Endothelial cell of umbilical vein (primary cell): ENCODE data around the gene TTC39A. TPM values are rescaled to one million over a fixed set of nuclear protein-coding genes. Genes with fewer than 3 reads are reported as not detected.

ENCODE experiments used
- BruUV-seq: library from RNA; stranded (reverse); fragments of 400-500 nt; replicated peaks from 2 replicates; lab custom pipeline; 2021; lab: Mats Ljungman, UMichigan
- CTCF ChIA-PET: fragments of 300-600, 350-600 bp; sonication (Branson Sonifier 250); formaldehyde crosslinking; loops from one replicate; lab custom pipeline; 2021; ENCODE audit warnings: antibody characterized with exemption, inconsistent platforms; lab: Charles Lee
- POLR2A ChIA-PET: fragments of 300-600, 350-600 bp; sonication (Branson Sonifier 250); formaldehyde crosslinking; loops from one replicate; lab custom pipeline; 2021; ENCODE audit warnings: antibody characterized with exemption, inconsistent platforms; lab: Charles Lee
- DNase-seq: peaks from one replicate; pipeline ENCODE4 v3.0.0-alpha.2; 2011; ENCODE audit warnings: low read depth, low spot score
- FAIRE-seq: peaks from 2 replicates; lab custom pipeline; 2011; peaks lifted over from hg19 to GRCh38; lab: Jason Lieb, UNC
- H2AFZ ChIP-seq: 2 replicates; pipeline ENCODE4 v1.6.0; 2012; ENCODE audit warnings: low read depth, low read length, control low read depth, inconsistent platforms
- H3K27ac ChIP-seq: 2 replicates; pipeline ENCODE4 v1.5.1; 2011; ENCODE audit warnings: low read depth, mild to moderate bottlenecking, control low read depth, low read length, moderate library complexity; ENCODE audit not compliant: insufficient read depth
- H3K27me3 ChIP-seq, 2 experiments: 2 replicates each; pipeline versions ENCODE4 v1.6.0 to v1.6.1; 2011; ENCODE audit warnings: low read length in 2 of 2, mixed read lengths in 1 of 2; ENCODE audit not compliant: control insufficient read depth in 2 of 2, insufficient read depth in 2 of 2
- H3K36me3 ChIP-seq, 2 experiments: 2 replicates in 1 of 2; 3 replicates in 1 of 2; pipeline ENCODE4 v1.5.1; 2011; ENCODE audit warnings: low read length in 2 of 2, mild to moderate bottlenecking in 1 of 2, moderate library complexity in 1 of 2; ENCODE audit not compliant: control insufficient read depth in 2 of 2, insufficient read depth in 2 of 2; ENCODE audit errors: extremely low read depth in 1 of 2
- H3K4me1 ChIP-seq: 3 replicates; pipeline ENCODE4 v1.5.1; 2011; ENCODE audit warnings: mild to moderate bottlenecking, low read length; ENCODE audit not compliant: control insufficient read depth, insufficient read depth; ENCODE audit errors: extremely low read depth
- H3K4me2 ChIP-seq: 2 replicates; pipeline ENCODE4 v1.6.1; 2011; ENCODE audit warnings: low read length, control low read depth, mixed read lengths; ENCODE audit not compliant: insufficient read depth
- H3K4me3 ChIP-seq, 3 experiments: fragments of 200-600 bp in 1 of 3; sonication (generic), shearing (Covaris generic) in 1 of 3; replicated peaks in 1 of 3; 2 replicates each; pipeline ENCODE4 v1.5.1; 2011 to 2016; ENCODE audit warnings: control low read depth in 3 of 3, low read length in 3 of 3, mild to moderate bottlenecking in 2 of 3, inconsistent platforms in 1 of 3, low read depth in 1 of 3, moderate library complexity in 1 of 3; ENCODE audit not compliant: insufficient read depth in 1 of 3
- H3K79me2 ChIP-seq: 2 replicates; pipeline ENCODE4 v1.6.0; 2012; ENCODE audit warnings: low read length, inconsistent platforms; ENCODE audit not compliant: control insufficient read depth, insufficient read depth
- H3K9ac ChIP-seq: replicated peaks from 2 replicates; pipeline ENCODE3; 2011; ENCODE audit warnings: low read length, control low read depth; ENCODE audit not compliant: insufficient read depth; ENCODE audit errors: extremely low read depth
- H3K9me1 ChIP-seq: replicated peaks from 3 replicates; pipeline ENCODE4 v1.6.0; 2011; ENCODE audit warnings: mild to moderate bottlenecking, low read length; ENCODE audit not compliant: control insufficient read depth, insufficient read depth; ENCODE audit errors: extremely low read depth
- H3K9me3 ChIP-seq: replicated peaks from 2 replicates; pipeline ENCODE4 v1.5.1; 2012; ENCODE audit warnings: low read length, inconsistent platforms; ENCODE audit not compliant: control insufficient read depth, insufficient read depth
- H4K20me1 ChIP-seq: replicated peaks from 2 replicates; pipeline ENCODE3; 2011; ENCODE audit warnings: mild to moderate bottlenecking, low read length; ENCODE audit not compliant: control insufficient read depth, insufficient read depth; ENCODE audit errors: extremely low read depth
- EZH2 ChIP-seq: IDR thresholded peaks from 2 replicates; pipeline ENCODE4 v1.6.1; 2012; ENCODE audit warnings: borderline replicate concordance, low read depth, mild to moderate bottlenecking, moderate library complexity, low read length, inconsistent platforms; ENCODE audit not compliant: severe bottlenecking
- FOS ChIP-seq: IDR thresholded peaks from 2 replicates; pipeline ENCODE4 v1.6.1; 2011; ENCODE audit warnings: mild to moderate bottlenecking, low read length, moderate library complexity, borderline replicate concordance; ENCODE audit not compliant: insufficient read depth
- GATA2 ChIP-seq: IDR thresholded peaks from 2 replicates; pipeline ENCODE4 v1.7.0; 2011; ENCODE audit warnings: low read depth, mild to moderate bottlenecking, moderate library complexity, mixed read lengths, low read length; ENCODE audit not compliant: insufficient read length, insufficient read depth
- JUN ChIP-seq: IDR thresholded peaks from 2 replicates; pipeline ENCODE4 v1.6.1; 2011; ENCODE audit warnings: borderline replicate concordance, low read depth; ENCODE audit not compliant: insufficient read length, insufficient read depth
- MYC ChIP-seq: IDR thresholded peaks from one replicate; pipeline ENCODE4 v1.6.1; 2011; ENCODE audit warnings: mild to moderate bottlenecking, low read depth, low read length
- POLR2A ChIP-seq: IDR thresholded peaks from 2 replicates; pipeline ENCODE4 v1.6.1; 2012; ENCODE audit warnings: low read depth, mild to moderate bottlenecking, control low read depth, low read length
- POLR2AphosphoS5 ChIP-seq: IDR thresholded peaks from 2 replicates; pipeline ENCODE4 v1.6.1; 2012; ENCODE audit warnings: low read depth, mild to moderate bottlenecking, control low read depth, low read length, moderate library complexity; ENCODE audit not compliant: insufficient read depth
- dilution Hi-C: fragments of 300-500 bp; cut with MboI; formaldehyde crosslinking; loops from one replicate; pipeline ENCODE4 v1.15.0; 2019; ENCODE audit warnings: low sequenced_read_pairs; ENCODE audit not compliant: extremely low pct_ligation_motif_present
- intact Hi-C: fragments of 100-400 bp; cut with micrococcal nuclease; formaldehyde crosslinking; loops from one replicate; pipeline ENCODE4 v1.10.0; 2022
- polyA plus RNA-seq, 4 experiments: library from polyadenylated mRNA; depleted of rRNA in 3 of 4; stranded (reverse) in 3 of 4; unstranded in 1 of 4; fragments of >200 nt; gene quantifications; 2 replicates each; pipeline versions ENCODE4 v1.2.1 to v1.2.3, GENCODE V29; 2011 to 2012; ENCODE audit warnings: missing spikeins in 1 of 4
- total RNA-seq: library from RNA; stranded (reverse); gene quantifications from 2 replicates; pipeline ENCODE4 v1.2.3, GENCODE V29; 2021
- TF ChIP-seq, protein P1 (sequence below), 2 donors: IDR thresholded peaks; 1 replicate in 1 of 2; 2 replicates in 1 of 2; pipeline ENCODE4 v1.5.1; 2011; ENCODE audit warnings: low read length in 2 of 2, mild to moderate bottlenecking in 2 of 2, moderate library complexity in 2 of 2, control low read depth in 1 of 2, inconsistent platforms in 1 of 2, low read depth in 1 of 2; ENCODE audit not compliant: insufficient read depth in 1 of 2; ENCODE audit errors: extremely low read depth in 1 of 2
- TF ChIP-seq, protein P2 (sequence below): IDR thresholded peaks from 2 replicates; pipeline ENCODE4 v1.6.1; 2011; ENCODE audit not compliant: insufficient read depth, insufficient read length

The TTC39A gene
- total and polyA plus RNA-seq, 2 donors (not counting 3 experiments of a cell fraction or from before 2014, with no cell fraction given), result 1.1 to 1.7 TPM

DNA sequence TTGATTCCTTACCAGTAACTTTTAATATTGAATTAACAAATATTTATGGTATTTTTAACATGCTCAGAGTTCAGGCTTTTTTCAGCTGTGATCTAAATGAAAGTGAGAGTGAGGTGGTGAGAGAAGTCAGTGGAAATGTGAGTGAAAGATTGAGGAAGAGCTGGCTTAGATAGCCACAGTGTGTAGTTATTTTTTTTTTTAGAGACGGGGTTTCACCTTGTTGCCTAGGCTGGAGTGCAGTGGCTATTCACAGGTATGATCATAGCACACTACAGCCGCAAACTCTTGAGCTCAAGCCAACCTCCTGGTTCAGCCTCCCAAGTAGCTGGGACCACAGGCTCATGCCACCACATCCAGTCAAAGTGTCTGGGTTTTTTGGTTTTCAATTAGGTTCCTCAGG is 83.3 kb downstream of the TTC39A start:
- BruUV-seq, result no TSS peak
- H3K9me3 ChIP-seq, result no peaks in the 10 kb centered on the region
- H3K27ac ChIP-seq, result no peak overlapping the region
- CTCF ChIA-PET, result interaction anchor here (0.5 to 1.0 kb wide), 2 partner anchors 11 to 52 kb away, joined by 3 read pairs; partner anchors contain the start of gene RNF11
- FAIRE-seq, result no peak
- no peaks in the 10 kb centered on the region for H3K9me1 ChIP-seq
- POLR2A ChIA-PET, result interaction anchor here (0.7 to 1.1 kb wide), 2 partner anchors 9 to 479 kb away, joined by 3 to 7 read pairs; no protein-coding TSS in a partner anchor
- no peak overlapping the region for H3K9ac ChIP-seq
- H3K36me3 ChIP-seq, result no peaks in the 10 kb centered on the region
- H2AFZ ChIP-seq, result no peak overlapping the region
- intact Hi-C loops, result no loop called here
- no peaks in the 10 kb centered on the region for H3K27me3 ChIP-seq
- no peak for DNase-seq
- no peak overlapping the region for H3K4me3 ChIP-seq
- no peak overlapping the region for H3K4me2 ChIP-seq
- H3K79me2 ChIP-seq, result peaks cover 93% of the 10 kb centered on the region
- TF ChIP-seq POLR2A (no peak), JUN (no peak), GATA2 (no peak), EZH2 (no peak), MYC (no peak), POLR2AphosphoS5 (no peak), FOS (no peak)
- TF ChIP-seq, protein P1, sequence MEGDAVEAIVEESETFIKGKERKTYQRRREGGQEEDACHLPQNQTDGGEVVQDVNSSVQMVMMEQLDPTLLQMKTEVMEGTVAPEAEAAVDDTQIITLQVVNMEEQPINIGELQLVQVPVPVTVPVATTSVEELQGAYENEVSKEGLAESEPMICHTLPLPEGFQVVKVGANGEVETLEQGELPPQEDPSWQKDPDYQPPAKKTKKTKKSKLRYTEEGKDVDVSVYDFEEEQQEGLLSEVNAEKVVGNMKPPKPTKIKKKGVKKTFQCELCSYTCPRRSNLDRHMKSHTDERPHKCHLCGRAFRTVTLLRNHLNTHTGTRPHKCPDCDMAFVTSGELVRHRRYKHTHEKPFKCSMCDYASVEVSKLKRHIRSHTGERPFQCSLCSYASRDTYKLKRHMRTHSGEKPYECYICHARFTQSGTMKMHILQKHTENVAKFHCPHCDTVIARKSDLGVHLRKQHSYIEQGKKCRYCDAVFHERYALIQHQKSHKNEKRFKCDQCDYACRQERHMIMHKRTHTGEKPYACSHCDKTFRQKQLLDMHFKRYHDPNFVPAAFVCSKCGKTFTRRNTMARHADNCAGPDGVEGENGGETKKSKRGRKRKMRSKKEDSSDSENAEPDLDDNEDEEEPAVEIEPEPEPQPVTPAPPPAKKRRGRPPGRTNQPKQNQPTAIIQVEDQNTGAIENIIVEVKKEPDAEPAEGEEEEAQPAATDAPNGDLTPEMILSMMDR (IDR thresholded peaks at IDR 0.05; ENCODE audit: extremely low read depth in 1 of 2, insufficient read depth in 1 of 2, low read depth in 1 of 2, low read length in 2 of 2), result no peak
- TF ChIP-seq, protein P2, sequence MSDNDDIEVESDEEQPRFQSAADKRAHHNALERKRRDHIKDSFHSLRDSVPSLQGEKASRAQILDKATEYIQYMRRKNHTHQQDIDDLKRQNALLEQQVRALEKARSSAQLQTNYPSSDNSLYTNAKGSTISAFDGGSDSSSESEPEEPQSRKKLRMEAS, result no peak
- peaks cover 8% of the 10 kb centered on the region for H4K20me1 ChIP-seq
- H3K4me1 ChIP-seq, result peaks cover 8% of the 10 kb centered on the region
- dilution Hi-C loops, result no loop called here
